Stomach (tissue), 4 donors: ENCODE measurements around the gene ALPG.

Experiments used
- CTCF ChIP-seq, 7 experiments: fragments of 450-650 bp in 4 of 7; fragments of 200-600 bp in 3 of 7; sonication (generic) in 3 of 7; IDR thresholded peaks; one replicate each; pipeline ENCODE4 v1.5.1; 2016 to 2019; ENCODE audit warnings: antibody characterized with exemption in 7 of 7, control low read depth in 2 of 7, mild to moderate bottlenecking in 1 of 7
- POLR2AphosphoS5 ChIP-seq, 3 donors: sonication (generic); formaldehyde crosslinking; IDR thresholded peaks; one replicate each; pipeline ENCODE4 v1.6.1; 2016; ENCODE audit warnings: antibody characterized with exemption in 3 of 3

DNA sequence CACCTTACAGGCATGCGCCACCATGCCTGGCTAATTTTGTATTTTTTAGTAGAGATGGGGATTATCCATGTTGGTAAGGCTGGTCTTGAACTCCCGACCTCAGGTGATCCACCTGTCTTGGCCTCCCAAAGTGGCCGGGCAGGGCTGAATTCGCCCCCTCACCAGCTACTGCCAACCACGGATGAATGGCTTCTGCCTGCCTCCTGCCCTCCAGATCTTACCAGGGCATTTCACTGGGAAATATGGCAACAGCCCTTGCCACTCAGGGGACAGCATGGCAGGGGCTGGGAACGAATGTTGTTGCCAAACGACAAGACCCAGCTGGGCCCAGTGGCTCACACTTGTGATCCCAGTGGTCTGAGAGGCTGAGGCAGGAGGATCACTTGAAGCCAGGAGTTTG, 29.9 kb upstream of the ALPG start:
- TF ChIP-seq CTCF (IDR thresholded peaks at IDR 0.05) (no peak), POLR2AphosphoS5 (IDR thresholded peaks at IDR 0.05) (no peak)
